Endothelial cell of umbilical vein (primary cell): ENCODE results near the gene SLC25A21.

Experiments used
- CTCF ChIP-seq, 2 donors: IDR thresholded peaks; 1 replicate in 1 of 2; 2 replicates in 1 of 2; pipeline ENCODE4 v1.5.1; 2011; ENCODE audit warnings: low read length in 2 of 2, mild to moderate bottlenecking in 2 of 2, moderate library complexity in 2 of 2, control low read depth in 1 of 2, inconsistent platforms in 1 of 2, low read depth in 1 of 2; ENCODE audit not compliant: insufficient read depth in 1 of 2; ENCODE audit errors: extremely low read depth in 1 of 2
- EZH2 ChIP-seq: IDR thresholded peaks from 2 replicates; pipeline ENCODE4 v1.6.1; 2012; ENCODE audit warnings: borderline replicate concordance, low read depth, mild to moderate bottlenecking, moderate library complexity, low read length, inconsistent platforms; ENCODE audit not compliant: severe bottlenecking
- MAX ChIP-seq: IDR thresholded peaks from 2 replicates; pipeline ENCODE4 v1.6.1; 2011; ENCODE audit not compliant: insufficient read depth, insufficient read length

DNA sequence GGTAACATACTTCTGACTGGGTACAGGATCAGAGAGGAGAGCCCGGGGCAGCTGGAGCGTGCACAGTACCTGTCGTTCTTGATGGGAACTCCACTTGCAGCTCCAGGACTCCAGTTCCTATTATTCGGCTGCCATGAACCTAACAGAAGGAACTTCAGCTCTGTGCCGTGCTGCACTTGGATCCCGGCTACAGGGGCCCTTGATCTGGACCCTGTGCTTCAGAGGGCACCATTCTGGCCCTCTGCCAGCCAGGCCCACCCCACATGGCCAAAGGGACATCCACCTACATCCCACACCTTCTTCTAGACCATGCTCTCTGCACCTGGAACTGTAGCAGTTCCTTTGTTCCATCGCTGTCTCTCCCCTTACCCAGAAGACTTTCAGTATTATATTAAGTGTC, 452.6 kb downstream of the SLC25A21 start:
- TF ChIP-seq EZH2 (no peak), CTCF (IDR thresholded peaks at IDR 0.05; ENCODE audit: extremely low read depth in 1 of 2, insufficient read depth in 1 of 2, low read depth in 1 of 2, low read length in 2 of 2) (no peak), MAX (no peak)
